Measurements from ENCODE around the gene TAF1L.
"Not testable (repeated sequence)": the region's sequence is repeated elsewhere in the genome, so short reads cannot be mapped to it uniquely, and the experiment has no call there.

The TAF1L gene

GRCh38 chr9:32647671-32648070 is 12.2 kb upstream of the TAF1L start:
- DNase-seq (ENCODE audit: low spot score): no peak
- no peak for TF ChIP-seq CTCF (IDR thresholded peaks at IDR 0.05; ENCODE audit: borderline replicate concordance, control extremely low read depth, extremely low read depth, insufficient read depth, missing control alignments)
- in situ Hi-C loops (cut with MboI; ENCODE audit: low sequenced_read_pairs, unreplicated experiment): no loop called here

- no peak for DNase-seq (ENCODE audit: low spot score)
- in situ Hi-C loops (cut with MboI; ENCODE audit: low sequenced_read_pairs, unreplicated experiment): no loop called here
- TF ChIP-seq CTCF (IDR thresholded peaks at IDR 0.05; ENCODE audit: borderline replicate concordance, control extremely low read depth, extremely low read depth, insufficient read depth, missing control alignments): no peak
These were observed 9.2 kb upstream of the TAF1L start for GRCh38 chr9:32644698-32645097.

- DNase-seq (ENCODE audit: low spot score); in situ Hi-C loops (cut with MboI; ENCODE audit: low sequenced_read_pairs, unreplicated experiment): not testable (repeated sequence)
These were observed 2.3 kb downstream of the TAF1L start for GRCh38 chr9:32633151-32633550.

- in situ Hi-C loops (cut with MboI; ENCODE audit: low sequenced_read_pairs, unreplicated experiment): no loop called here
- DNase-seq (ENCODE audit: low spot score): no peak
- TF ChIP-seq CTCF (IDR thresholded peaks at IDR 0.05; ENCODE audit: borderline replicate concordance, control extremely low read depth, extremely low read depth, insufficient read depth, missing control alignments): no peak
These were observed 3.5 kb downstream of the TAF1L start for GRCh38 chr9:32631991-32632390.

GRCh38 chr9:32627394-32627954 is 8.0 kb downstream of the TAF1L start:
- in situ Hi-C loops (cut with MboI; ENCODE audit: low sequenced_read_pairs, unreplicated experiment): no loop called here
- no peak for DNase-seq (ENCODE audit: low spot score)
- TF ChIP-seq CTCF (IDR thresholded peaks at IDR 0.05; ENCODE audit: borderline replicate concordance, control extremely low read depth, extremely low read depth, insufficient read depth, missing control alignments): no peak

GRCh38 chr9:32625320-32625719 is 10.1 kb downstream of the TAF1L start:
- DNase-seq (ENCODE audit: low spot score): no peak

GRCh38 chr9:32622948-32623347 is 12.5 kb downstream of the TAF1L start:
- TF ChIP-seq CTCF (IDR thresholded peaks at IDR 0.05; ENCODE audit: borderline replicate concordance, control extremely low read depth, extremely low read depth, insufficient read depth, missing control alignments): no peak

More at GRCh38 chr9:32625320-32625719, 10.1 kb downstream of the TAF1L start:
- in situ Hi-C loops (cut with MboI; ENCODE audit: low sequenced_read_pairs, unreplicated experiment): no loop called here
- TF ChIP-seq CTCF (IDR thresholded peaks at IDR 0.05; ENCODE audit: borderline replicate concordance, control extremely low read depth, extremely low read depth, insufficient read depth, missing control alignments): no peak

More at GRCh38 chr9:32622948-32623347, 12.5 kb downstream of the TAF1L start:
- DNase-seq (ENCODE audit: low spot score): no peak
- in situ Hi-C loops (cut with MboI; ENCODE audit: low sequenced_read_pairs, unreplicated experiment): no loop called here
